Measurements from ENCODE around the gene PATL1. TPM values are rescaled to one million over a fixed set of nuclear protein-coding genes. Genes with fewer than 3 reads are reported as not detected.

Gene PATL1
- polyA plus RNA-seq, 1 of the 3 experiments (the other 2 are of a cell fraction), result 20.5 TPM

GRCh38 chr11:59674291-59674690, 5.5 kb upstream of the PATL1 start:
- H4K20me1 ChIP-seq (ENCODE audit: insufficient read depth), result no peaks in the 10 kb centered on the region
- no peak overlapping the region for H2AFZ ChIP-seq (ENCODE audit: low read depth)
- no peak overlapping the region for H3K27ac ChIP-seq (ENCODE audit: low read depth in 2 of 2, low read length in 1 of 2)
- H3K27me3 ChIP-seq (ENCODE audit: insufficient read depth), result no peaks in the 10 kb centered on the region
- TF ChIP-seq NFIC (IDR thresholded peaks at IDR 0.05; ENCODE audit: borderline replicate concordance), result no peak
- no peak for TF ChIP-seq MEF2A (IDR thresholded peaks at IDR 0.05; ENCODE audit: borderline replicate concordance, low read depth)
- TF ChIP-seq GABPA (IDR thresholded peaks at IDR 0.05; ENCODE audit: low read depth), result no peak
- no peak for TF ChIP-seq RCOR1 (IDR thresholded peaks at IDR 0.05; ENCODE audit: low read length)
- no peak for TF ChIP-seq USF2 (IDR thresholded peaks at IDR 0.05; ENCODE audit: borderline replicate concordance, low read depth, low read length)
- no peak for TF ChIP-seq CTCF (IDR thresholded peaks at IDR 0.05)
- no peak for TF ChIP-seq RFX5 (IDR thresholded peaks at IDR 0.05; ENCODE audit: low read length)
- TF ChIP-seq CHD2 (IDR thresholded peaks at IDR 0.05; ENCODE audit: low read length, partially characterized antibody), result no peak
- TF ChIP-seq POLR2AphosphoS5 (IDR thresholded peaks at IDR 0.05; ENCODE audit: low read depth, low read length), result no peak
- no peak for TF ChIP-seq FOXM1 (IDR thresholded peaks at IDR 0.05; ENCODE audit: low read depth)
- TF ChIP-seq ZBTB33 (IDR thresholded peaks at IDR 0.05; ENCODE audit: borderline replicate concordance, low read depth), result no peak
- TF ChIP-seq PBX3 (IDR thresholded peaks at IDR 0.05), result no peak
- TF ChIP-seq FOXJ3 (CRISPR knock-in tag; IDR thresholded peaks at IDR 0.05), result no peak
- TF ChIP-seq USF1 (IDR thresholded peaks at IDR 0.05; ENCODE audit: borderline replicate concordance, low read depth), result no peak
- TF ChIP-seq TEAD4 (IDR thresholded peaks at IDR 0.05; ENCODE audit: borderline replicate concordance, insufficient read depth), result no peak
- no peak for TF ChIP-seq MAX (IDR thresholded peaks at IDR 0.05; ENCODE audit: low read depth)
- TF ChIP-seq TAF1 (IDR thresholded peaks at IDR 0.05; ENCODE audit: borderline replicate concordance, low read depth, low read length), result no peak
- H3K9me2 ChIP-seq, result no peaks in the 10 kb centered on the region
- H3K9ac ChIP-seq, result no peak overlapping the region
- no peak overlapping the region for H3K4me2 ChIP-seq
- WGBS (ENCODE audit: low lambda C conversion rate), result 20% methylated on average over 2 of the region's 2 CpGs
- H3K79me2 ChIP-seq (ENCODE audit: insufficient read depth), result no peaks in the 10 kb centered on the region
- ChIA-PET CTCF (interaction anchor here (1.2 kb wide), 1 partner anchor 503 kb away, joined by 3 read pairs; no protein-coding TSS in a partner anchor), POLR2A (no interaction called here)
- H3K9me3 ChIP-seq, result no peaks in the 10 kb centered on the region
- no peaks in the 10 kb centered on the region for H3K36me3 ChIP-seq (replicated peaks in 1 of 2; ENCODE audit: control insufficient read depth in 1 of 2, insufficient read depth in 2 of 2, low read length in 1 of 2)
- no peaks in the 10 kb centered on the region for H3F3A ChIP-seq (replicated peaks; ENCODE audit: insufficient read depth)
- peaks cover 6 to 9% of the 10 kb centered on the region in 2 experiments; a peak in 1 of 4 replicates for H3K4me1 ChIP-seq (ENCODE audit: control insufficient read depth in 1 of 2, insufficient read depth in 2 of 2, low read depth in 1 of 2, low read length in 1 of 2)
- DNase-seq, result no peak
- H3K4me3 ChIP-seq (ENCODE audit: low read depth in 2 of 2, low read length in 1 of 2), result no peak overlapping the region

Measured in SK-N-SH (cell line).